ENCODE data around the gene GABRG2.

Gene GABRG2

GRCh38 chr5:162047279-162047678 lies 20.3 kb upstream of the GABRG2 start:
- Histone ChIP-seq H3K4me3 (ENCODE audit: low read depth, low read length) (no peak overlapping the region), H3K9me3 (ENCODE audit: control insufficient read depth, insufficient read depth, low read depth, low read length) (no peaks in the 10 kb centered on the region), H3K27ac (ENCODE audit: extremely low read depth, low read depth, low read length) (no peak overlapping the region), H3K36me3 (ENCODE audit: control insufficient read depth in 2 of 2, insufficient read depth in 1 of 2, low read length in 2 of 2) (no peaks in the 10 kb centered on the region), H3K4me1 (ENCODE audit: control insufficient read depth, insufficient read depth, low read length) (no peaks in the 10 kb centered on the region)
- CTCF ChIA-PET: no interaction called here
- POLR2A ChIA-PET: no interaction called here
- TF ChIP-seq FEZF1 (tag by site-specific recombination; IDR thresholded peaks at IDR 0.05) (no peak), ZNF658 (tag by site-specific recombination; IDR thresholded peaks at IDR 0.05) (no peak), KLF16 (tag by site-specific recombination; IDR thresholded peaks at IDR 0.05) (no peak), ZNF138 (tag by site-specific recombination; IDR thresholded peaks at IDR 0.05; ENCODE audit: borderline replicate concordance) (no peak), TRIM28 (IDR thresholded peaks at IDR 0.05; ENCODE audit: borderline replicate concordance, low read length) (no peak), ZNF530 (tag by site-specific recombination; IDR thresholded peaks at IDR 0.05; ENCODE audit: low read depth) (no peak), ZNF514 (tag by site-specific recombination; IDR thresholded peaks at IDR 0.05) (no peak), ZNF501 (tag by site-specific recombination; IDR thresholded peaks at IDR 0.05) (no peak), ZNF362 (tag by site-specific recombination; IDR thresholded peaks at IDR 0.05) (no peak), ZBTB1 (tag by site-specific recombination; IDR thresholded peaks at IDR 0.05) (no peak), YY1 (tag by site-specific recombination; IDR thresholded peaks at IDR 0.05) (no peak), ZNF23 (tag by site-specific recombination; IDR thresholded peaks at IDR 0.05; ENCODE audit: borderline replicate concordance) (no peak), ZNF510 (tag by site-specific recombination; IDR thresholded peaks at IDR 0.05; ENCODE audit: insufficient replicate concordance) (no peak), ZNF324 (tag by site-specific recombination; IDR thresholded peaks at IDR 0.05) (no peak), ZNF521 (tag by site-specific recombination; IDR thresholded peaks at IDR 0.05) (no peak), ZNF488 (tag by site-specific recombination; IDR thresholded peaks at IDR 0.05) (no peak), ZNF830 (tag by site-specific recombination; IDR thresholded peaks at IDR 0.05; ENCODE audit: low read depth) (no peak)
- TF ChIP-seq, protein P1, sequence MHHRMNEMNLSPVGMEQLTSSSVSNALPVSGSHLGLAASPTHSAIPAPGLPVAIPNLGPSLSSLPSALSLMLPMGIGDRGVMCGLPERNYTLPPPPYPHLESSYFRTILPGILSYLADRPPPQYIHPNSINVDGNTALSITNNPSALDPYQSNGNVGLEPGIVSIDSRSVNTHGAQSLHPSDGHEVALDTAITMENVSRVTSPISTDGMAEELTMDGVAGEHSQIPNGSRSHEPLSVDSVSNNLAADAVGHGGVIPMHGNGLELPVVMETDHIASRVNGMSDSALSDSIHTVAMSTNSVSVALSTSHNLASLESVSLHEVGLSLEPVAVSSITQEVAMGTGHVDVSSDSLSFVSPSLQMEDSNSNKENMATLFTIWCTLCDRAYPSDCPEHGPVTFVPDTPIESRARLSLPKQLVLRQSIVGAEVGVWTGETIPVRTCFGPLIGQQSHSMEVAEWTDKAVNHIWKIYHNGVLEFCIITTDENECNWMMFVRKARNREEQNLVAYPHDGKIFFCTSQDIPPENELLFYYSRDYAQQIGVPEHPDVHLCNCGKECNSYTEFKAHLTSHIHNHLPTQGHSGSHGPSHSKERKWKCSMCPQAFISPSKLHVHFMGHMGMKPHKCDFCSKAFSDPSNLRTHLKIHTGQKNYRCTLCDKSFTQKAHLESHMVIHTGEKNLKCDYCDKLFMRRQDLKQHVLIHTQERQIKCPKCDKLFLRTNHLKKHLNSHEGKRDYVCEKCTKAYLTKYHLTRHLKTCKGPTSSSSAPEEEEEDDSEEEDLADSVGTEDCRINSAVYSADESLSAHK (tag by site-specific recombination; IDR thresholded peaks at IDR 0.05): no peak

DNA sequence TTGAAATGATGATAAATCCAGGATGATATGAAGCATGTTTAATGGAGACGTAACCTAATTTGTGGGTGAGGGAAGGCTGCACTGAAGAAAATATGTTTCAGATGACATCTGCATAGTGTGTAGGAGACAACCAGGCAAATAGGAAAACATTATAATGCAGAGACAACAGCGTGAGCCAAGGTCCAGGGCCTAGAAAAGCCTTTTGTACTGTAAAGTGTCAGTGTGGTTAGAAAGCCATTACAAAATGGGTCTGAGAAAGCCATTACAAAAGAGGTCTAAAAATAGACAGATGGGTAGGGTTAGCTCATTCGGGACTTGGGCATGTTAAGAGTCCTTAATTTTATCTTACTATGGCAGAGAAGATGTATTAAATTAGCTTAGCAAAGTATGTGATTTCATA lies 14.9 kb upstream of the GABRG2 start:
- Histone ChIP-seq H3K4me3 (ENCODE audit: low read depth, low read length) (no peak overlapping the region), H3K27ac (ENCODE audit: extremely low read depth, low read depth, low read length) (no peak overlapping the region), H3K9me3 (ENCODE audit: control insufficient read depth, insufficient read depth, low read depth, low read length) (no peaks in the 10 kb centered on the region), H3K4me1 (ENCODE audit: control insufficient read depth, insufficient read depth, low read length) (no peaks in the 10 kb centered on the region), H3K36me3 (ENCODE audit: control insufficient read depth in 2 of 2, insufficient read depth in 1 of 2, low read length in 2 of 2) (no peaks in the 10 kb centered on the region)
- TF ChIP-seq, protein P2, sequence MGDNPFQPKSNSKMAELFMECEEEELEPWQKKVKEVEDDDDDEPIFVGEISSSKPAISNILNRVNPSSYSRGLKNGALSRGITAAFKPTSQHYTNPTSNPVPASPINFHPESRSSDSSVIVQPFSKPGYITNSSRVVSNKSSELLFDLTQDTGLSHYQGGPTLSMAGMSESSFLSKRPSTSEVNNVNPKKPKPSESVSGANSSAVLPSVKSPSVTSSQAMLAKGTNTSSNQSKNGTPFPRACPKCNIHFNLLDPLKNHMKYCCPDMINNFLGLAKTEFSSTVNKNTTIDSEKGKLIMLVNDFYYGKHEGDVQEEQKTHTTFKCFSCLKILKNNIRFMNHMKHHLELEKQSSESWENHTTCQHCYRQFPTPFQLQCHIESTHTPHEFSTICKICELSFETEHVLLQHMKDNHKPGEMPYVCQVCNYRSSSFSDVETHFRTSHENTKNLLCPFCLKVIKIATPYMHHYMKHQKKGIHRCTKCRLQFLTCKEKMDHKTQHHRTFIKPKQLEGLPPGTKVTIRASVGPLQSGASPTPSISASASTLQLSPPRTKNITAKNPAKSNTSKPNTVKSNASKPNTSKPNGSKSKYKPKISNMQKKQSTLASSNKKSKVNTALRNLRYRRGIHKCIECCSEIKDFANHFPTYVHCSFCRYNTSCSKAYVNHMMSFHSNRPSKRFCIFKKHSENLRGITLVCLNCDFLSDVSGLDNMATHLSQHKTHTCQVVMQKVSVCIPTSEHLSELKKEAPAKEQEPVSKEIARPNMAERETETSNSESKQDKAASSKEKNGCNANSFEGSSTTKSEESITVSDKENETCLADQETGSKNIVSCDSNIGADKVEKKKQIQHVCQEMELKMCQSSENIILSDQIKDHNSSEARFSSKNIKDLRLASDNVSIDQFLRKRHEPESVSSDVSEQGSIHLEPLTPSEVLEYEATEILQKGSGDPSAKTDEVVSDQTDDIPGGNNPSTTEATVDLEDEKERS (tag by site-specific recombination; IDR thresholded peaks at IDR 0.05): no peak
- ChIA-PET CTCF (no interaction called here), POLR2A (no interaction called here)

Data from HEK293 (cell line).